GM18517 (cell line): ENCODE results near the gene PITHD1.
"Not testable (repeated sequence)": the region's sequence is repeated elsewhere in the genome, so short reads cannot be mapped to it uniquely, and the experiment has no call there.

Experiments used
- ATAC-seq: cut with Tn5 transposase; IDR thresholded peaks from one replicate; pipeline ENCODE4 v1.9.1; 2021; ENCODE audit warnings: mild to moderate bottlenecking, moderate library complexity; ENCODE audit not compliant: unreplicated experiment

Gene PITHD1, protein sequence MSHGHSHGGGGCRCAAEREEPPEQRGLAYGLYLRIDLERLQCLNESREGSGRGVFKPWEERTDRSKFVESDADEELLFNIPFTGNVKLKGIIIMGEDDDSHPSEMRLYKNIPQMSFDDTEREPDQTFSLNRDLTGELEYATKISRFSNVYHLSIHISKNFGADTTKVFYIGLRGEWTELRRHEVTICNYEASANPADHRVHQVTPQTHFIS

DNA sequence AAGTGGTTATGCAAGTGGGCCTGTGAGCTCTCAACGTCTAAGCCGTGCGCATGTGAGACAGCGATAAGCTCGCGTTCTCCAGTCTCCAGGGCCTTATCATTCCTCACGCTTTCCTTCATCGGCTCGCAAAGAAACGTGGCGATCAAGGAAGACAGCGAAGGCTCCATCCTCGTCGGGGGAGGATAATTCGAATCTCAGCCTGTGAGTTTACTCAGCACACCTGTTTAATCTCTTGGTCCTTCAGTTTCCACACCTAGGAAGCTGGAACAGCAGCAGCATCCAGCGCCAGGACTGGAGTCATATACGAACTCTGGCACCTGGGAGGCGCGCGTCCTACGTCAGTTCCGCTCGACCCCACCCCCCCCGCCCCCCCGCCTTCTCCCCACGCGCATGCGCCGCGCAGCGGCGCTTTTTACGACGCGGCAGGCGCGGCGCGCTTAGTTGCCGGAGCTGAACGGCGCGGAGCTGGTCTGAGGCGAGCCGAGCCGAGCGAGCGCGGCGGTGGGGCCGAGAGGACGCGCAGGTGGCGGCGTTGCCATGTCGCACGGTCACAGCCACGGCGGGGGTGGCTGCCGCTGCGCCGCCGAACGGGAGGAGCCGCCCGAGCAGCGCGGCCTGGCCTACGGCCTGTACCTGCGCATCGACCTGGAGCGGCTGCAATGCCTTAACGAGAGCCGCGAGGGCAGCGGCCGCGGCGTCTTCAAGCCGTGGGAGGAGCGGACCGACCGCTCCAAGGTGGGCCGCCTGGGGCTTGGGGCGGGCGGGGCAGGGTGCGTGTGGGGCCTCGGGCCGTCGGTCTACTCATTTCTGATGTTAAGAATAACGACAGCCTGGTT, at the start of gene PITHD1:
Gene PITHD1 (plus strand): TSS at position 440 of the 836 bp plus-strand sequence. CDS start 98 bp downstream, at position 538.
- ATAC-seq, result peak; percentile 58

DNA sequence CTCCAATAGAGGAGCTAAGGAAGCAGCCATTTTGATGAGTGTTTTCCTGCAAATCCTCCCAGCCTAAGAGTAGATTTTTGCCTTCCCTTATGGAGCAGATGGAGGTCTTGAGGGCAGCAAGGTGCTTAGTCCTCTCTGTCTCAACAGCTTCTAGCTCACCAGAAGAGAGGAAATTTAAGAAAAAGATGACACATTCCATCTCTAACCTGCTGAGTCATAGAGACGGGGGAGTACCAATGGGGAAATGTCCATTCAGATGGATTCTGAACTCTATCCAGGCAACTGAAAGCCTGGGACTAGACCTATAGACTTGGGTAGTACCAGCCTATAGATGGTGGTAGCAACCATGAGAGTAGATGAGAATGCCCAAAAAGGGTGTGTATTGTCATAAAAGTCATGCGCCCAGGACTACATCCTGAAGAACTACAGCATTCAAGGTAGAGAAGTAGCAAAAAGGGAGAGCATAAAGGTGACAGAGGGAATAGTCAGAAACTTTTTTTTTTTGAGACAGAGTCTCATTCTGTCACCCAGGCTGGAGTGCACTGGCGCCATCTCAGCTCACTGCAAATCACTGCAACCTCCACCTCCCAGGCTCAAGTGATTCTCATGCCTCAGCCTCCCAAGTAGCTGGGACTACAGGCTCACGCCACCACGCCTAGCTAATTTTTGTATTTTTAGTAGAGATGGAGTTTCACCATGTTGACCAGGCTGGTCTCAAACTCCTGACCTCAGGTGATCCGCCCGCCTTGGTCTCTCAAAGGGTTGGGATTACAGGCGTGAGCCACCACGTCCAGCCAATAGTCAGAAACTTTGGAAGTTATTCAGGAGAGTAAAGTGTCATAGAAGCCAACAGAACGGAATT, 45.6 kb upstream of the PITHD1 start:
- no peak for ATAC-seq

DNA sequence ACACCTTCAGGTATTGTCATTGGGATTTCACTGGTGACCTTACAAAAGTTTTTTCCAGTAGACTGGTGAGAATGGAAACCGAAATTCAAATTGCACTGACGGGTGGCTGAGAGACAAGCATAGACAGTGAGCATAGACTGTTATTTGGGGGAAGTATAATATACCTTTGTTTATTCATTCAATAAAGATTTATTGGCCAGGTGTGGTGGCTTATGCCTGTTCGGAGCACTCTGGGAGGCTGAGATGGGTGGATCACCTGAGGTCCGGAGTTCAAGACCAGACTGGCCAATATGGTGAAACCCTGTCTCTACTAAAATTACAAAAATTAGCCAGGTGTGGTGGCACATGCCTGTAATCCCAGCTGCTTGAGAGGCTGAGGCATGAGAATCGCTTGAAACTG, 44.9 kb upstream of the PITHD1 start:
- not testable (repeated sequence) for ATAC-seq

DNA sequence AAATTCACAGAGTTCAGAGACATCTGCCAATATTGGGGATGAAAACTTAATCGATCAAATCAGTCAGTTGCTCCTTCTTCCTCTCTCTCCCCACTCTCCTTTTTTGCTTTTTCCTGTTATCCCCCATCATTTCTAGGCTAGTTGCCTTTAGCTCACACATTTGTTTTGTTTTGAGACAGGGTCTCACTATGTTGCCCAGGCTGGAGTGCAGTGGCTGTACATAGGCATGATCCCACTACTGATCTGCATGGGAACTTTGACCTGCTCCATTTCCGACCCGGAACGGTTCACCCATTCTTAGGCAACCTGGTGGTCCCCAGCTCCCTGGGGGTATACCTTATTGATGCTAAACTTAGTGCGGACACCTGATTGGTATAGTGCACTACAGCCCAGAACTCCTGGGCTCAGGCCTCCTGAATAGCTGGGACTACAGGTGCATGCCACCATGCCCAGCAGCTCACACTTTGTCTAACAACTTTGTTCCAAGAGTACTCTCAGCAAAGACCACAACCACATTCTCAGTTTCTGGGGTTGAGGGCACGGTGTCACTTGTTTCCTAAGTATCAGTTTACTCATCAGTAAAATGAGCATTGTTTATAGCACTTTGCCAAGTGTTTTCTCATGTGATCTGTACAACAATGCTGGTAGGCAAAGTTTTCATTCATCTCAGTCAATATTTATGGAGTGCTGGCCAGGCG, 41.6 kb upstream of the PITHD1 start:
- ATAC-seq, result no peak

DNA sequence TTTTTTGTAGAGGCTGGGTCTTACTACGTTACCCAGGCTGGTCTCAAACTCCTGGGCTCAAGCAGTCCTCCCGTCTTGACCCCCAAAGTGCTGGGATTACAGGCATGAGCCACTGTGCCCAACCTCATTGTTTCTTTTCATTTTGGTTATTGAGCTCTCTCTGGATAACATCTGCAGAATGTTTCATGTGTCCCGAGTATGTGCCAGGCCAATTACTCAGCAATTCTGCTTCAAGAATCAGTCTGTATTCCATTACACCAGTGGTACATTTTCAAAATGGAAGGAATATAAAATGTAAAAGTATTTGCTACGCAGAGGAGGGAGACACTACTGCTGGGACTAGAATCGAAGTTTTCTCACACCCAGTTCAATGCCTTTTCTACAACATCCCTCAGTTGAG, 36.6 kb upstream of the PITHD1 start:
- ATAC-seq, result no peak

DNA sequence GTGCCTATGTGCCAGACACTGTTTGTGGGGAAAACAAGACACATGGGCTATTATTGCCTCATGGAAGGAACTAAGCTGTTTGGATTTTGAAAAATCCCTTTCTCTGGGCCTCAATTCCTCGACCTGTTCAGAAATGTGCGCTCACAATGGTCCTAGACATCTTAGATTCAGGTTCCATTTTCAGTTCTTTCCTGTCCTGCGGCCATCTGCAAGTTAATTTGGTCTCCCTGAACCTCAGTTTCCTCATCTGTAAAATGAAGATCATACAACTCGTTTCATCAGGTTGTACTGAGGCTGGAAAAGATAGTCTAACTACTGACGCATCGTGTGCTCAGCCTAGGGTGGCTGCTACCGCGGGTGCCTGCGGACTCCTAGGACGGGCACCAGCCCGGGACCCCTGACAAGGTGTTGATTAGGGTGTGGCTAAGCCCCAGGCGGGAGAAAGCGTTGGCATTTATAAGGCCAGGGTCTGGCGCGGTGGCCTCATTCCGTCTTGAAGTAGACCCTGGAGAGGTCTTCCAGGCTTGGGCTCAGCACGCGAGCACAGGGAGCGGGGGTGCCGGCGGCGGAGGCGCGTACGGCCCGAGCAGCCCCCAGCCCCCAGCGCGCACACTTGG, 35.4 kb upstream of the PITHD1 start:
- ATAC-seq, result no peak

DNA sequence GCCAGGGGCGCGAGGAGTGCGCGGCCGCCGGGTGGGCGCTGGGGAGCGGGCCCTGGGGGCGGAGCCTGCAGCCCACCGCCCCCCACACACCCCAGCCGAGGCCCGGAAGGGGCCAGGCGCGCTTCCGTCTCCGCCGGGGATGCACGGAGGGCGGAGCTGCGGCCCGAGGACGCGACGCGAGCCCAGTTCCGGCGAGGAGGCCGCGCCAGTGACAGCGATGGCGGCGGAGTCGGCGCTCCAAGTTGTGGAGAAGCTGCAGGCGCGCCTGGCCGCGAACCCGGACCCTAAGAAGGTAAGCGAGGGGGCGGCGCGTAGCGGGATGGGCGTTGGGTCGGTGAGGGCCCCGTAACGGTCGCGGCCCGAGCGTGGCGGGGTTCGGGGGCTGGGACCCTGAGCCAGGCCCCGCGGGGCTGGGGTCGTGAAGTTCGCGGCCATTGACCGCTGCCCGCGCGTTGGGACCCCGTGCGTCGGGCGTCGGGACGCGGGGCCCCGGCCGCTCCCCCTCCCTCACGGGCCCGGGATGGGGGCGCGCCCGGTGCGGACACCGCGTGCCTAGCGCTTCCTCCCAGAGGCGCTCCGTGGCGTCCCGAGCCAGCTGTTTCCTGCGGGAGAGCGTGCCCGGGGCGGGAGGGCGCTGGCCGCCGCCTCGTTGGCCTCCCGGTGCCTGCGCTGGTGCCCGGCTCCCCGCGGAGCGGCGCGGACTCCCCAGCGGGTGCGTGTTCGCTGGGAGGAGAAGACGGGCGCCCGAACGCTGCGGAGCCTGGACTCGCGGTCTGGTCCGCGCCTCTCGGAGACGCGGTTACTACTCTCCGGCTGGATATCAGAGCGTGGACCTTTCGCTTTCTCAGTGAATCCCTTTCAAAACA, 34.7 kb upstream of the PITHD1 start, which contains the start of gene ELOA:
Gene ELOA (plus strand): TSS at position 185 of the 866 bp plus-strand sequence. CDS start 33 bp downstream, at position 218.
- ATAC-seq, result peak; percentile 63

DNA sequence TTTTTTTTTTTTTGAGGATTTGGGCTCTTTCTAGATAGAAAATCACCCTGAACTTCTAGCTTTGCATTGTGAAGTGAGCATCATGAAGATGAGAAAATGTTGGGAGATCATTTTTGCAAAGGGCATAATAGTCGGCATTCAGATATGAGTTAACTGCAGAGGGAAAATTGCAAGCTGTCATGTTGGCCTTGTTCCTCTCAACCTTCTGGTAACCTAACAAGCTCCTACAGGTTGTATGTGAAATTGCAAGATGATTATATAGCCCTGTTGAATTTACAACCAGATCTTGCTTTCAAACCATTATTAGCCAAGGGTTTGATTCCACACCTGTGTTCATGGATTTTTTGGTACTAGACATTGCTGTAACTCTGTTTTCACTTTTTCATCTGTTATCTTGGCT, 32.7 kb upstream of the PITHD1 start:
- no peak for ATAC-seq

DNA sequence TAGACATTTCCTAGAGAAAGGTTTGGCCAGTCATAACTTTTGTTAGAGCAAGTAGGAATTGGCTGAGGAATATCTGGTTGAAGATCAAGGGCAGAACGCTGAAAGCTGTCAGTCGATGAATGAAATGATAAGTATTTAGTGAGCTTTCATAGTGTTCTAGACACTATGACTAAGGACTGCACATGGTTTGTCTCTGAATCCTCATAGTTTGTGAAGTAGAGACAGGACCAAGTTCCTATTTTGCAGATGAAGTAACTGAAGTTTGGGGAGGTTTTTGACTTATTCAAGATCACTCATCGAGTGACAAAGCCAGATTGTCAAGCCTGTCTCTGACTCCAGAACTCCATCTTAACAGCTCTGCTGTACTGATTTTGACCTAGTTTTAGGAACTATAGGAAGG, 30.2 kb upstream of the PITHD1 start:
- no peak for ATAC-seq

DNA sequence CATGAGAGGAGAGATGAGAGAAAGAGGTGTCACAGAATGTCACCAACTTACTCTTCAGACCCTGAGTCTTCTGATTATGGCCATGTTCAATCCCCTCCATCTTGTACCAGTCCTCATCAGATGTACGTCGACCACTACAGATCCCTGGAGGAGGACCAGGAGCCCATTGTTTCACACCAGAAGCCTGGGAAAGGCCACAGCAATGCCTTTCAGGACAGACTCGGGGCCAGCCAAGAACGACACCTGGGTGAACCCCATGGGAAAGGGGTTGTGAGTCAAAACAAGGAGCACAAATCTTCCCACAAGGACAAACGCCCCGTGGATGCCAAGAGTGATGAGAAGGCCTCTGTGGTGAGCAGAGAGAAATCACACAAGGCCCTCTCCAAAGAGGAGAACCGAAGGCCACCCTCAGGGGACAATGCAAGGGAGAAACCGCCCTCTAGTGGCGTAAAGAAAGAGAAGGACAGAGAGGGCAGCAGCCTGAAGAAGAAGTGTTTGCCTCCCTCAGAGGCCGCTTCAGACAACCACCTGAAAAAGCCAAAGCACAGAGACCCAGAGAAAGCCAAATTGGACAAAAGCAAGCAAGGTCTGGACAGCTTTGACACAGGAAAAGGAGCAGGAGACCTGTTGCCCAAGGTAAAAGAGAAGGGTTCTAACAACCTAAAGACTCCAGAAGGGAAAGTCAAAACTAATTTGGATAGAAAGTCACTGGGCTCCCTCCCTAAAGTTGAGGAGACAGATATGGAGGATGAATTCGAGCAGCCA, 27.0 kb upstream of the PITHD1 start:
- no peak for ATAC-seq

DNA sequence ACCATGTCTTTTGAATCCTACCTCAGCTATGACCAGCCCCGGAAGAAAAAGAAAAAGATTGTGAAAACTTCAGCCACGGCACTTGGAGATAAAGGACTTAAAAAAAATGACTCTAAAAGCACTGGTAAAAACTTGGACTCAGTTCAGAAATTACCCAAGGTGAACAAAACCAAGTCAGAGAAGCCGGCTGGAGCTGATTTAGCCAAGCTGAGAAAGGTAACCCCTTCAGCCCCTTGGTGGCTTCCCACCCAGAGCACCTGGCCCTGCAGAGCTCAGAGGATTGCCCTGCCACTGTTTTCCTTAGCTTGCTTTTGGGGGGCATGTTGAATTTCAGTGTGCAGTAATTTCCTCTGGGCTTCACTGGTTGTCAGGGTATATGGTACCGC, 26.4 kb upstream of the PITHD1 start:
- ATAC-seq, result no peak

DNA sequence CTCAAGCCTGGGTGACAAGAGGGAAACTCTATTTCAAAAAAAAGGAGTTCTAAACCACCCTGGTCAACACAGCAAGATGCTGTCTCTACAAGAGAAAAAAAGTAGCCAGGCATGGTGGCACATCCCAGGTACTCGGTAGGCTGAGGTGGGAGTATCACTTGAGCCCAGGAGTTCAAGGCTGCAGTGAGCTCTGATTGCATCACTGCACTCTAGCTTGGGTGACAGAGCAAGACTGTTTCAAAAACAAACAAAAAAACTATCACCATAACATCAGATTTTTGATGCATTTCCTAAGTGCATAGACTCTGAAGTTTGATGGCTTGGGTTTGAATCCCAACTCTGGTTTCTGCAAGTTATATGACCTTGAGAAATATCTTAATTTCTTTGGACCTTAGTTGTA, 25.3 kb upstream of the PITHD1 start:
- no peak for ATAC-seq

DNA sequence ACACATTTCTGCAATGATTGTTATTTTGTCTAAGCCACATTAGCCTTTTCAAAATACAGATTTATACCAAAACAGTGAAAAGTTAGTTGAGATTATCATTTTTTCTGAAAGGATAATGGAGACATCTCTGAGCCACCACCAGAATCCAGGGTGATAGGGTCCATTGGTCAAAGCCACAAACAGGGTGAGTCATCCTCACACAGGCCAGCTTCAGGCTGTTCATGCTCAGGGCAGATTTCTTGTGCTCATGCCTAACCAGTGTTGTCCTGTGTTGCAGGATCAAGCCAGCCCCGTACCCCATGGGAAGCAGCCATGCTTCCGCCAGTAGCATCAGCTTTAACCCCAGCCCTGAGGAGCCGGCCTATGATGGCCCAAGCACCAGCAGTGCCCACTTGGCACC, 21.5 kb upstream of the PITHD1 start:
- ATAC-seq, result no peak

DNA sequence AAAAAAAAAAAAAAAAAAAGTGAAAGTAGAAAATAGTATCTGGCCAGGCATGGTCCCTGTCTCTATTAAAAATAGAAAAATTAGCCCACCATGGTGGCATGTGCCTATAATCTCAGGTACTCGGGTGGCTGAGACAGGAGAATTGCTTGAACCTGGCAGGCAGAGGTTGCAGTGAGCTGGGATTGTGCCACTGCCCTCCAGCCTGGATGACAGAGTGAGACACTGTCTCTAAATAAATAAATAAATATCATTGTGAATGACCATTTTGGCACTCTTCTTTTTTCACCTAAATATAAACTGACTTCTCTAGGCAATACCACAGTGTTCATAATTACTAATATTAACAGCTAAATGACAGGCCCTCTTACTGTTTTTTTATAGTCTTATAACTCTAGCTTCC, 20.4 kb upstream of the PITHD1 start:
- no peak for ATAC-seq

DNA sequence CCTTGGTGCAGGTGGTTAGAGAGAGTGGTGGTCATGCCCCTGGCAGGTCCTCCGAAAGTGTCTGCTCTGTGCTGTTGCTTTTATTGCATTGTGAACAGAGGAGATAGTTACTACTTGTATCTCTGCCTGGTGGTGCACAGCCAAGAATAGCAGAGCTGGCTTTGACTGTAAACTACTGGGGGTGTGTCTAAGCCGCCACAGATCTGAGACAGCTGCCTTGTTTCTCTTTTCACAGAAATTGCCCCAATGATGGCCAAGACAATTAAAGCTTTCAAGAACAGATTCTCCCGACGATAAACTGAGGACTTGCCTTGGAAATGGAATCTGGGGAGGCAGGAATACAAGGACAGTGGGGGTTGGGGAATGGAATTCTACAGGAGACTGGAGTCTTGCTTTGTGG, 18.9 kb upstream of the PITHD1 start:
- no peak for ATAC-seq

DNA sequence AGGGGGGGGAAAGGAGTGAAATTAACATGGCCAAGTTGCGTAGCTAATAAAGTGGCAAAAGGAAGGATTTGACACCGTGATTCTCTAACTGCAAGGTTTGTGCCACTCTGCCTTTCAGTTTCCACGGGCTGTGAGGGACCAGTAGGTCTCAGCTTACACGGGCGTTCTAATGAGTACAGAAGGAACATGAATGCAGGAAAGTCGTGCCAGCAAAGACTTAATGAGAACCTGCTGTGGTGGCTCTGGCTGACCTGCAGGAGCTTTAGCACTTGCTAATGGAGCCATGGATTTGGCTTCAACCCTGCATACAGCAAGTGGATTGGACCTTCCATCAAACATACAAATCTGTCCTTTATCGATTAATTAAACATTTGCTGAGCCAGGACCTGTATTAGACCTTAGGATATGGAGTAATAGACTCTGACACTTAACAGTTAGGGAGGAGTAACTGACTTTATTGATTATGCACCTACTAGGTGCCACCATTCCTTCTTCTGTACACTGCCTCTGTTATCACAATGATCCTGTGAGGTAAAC, 15.1 kb upstream of the PITHD1 start:
- no peak for ATAC-seq

DNA sequence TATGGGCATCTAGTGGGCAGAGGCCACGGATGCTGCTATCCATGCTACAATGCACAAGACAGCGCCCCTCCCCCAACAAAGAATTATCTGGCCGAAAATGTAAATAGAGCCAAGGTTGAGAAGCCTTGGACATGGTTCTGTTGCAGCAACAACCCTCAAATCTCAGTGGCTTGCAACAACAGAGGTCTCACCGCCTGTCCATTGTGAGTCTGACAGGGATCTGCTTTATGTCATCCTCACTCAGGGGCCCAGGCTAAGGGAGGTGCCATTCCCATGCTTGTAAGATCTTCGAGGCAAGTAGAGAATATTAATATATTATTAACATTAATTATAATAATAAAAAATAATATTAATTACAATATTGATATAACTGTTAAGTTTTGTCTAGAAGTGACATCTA, 9.5 kb upstream of the PITHD1 start:
- ATAC-seq, result no peak

DNA sequence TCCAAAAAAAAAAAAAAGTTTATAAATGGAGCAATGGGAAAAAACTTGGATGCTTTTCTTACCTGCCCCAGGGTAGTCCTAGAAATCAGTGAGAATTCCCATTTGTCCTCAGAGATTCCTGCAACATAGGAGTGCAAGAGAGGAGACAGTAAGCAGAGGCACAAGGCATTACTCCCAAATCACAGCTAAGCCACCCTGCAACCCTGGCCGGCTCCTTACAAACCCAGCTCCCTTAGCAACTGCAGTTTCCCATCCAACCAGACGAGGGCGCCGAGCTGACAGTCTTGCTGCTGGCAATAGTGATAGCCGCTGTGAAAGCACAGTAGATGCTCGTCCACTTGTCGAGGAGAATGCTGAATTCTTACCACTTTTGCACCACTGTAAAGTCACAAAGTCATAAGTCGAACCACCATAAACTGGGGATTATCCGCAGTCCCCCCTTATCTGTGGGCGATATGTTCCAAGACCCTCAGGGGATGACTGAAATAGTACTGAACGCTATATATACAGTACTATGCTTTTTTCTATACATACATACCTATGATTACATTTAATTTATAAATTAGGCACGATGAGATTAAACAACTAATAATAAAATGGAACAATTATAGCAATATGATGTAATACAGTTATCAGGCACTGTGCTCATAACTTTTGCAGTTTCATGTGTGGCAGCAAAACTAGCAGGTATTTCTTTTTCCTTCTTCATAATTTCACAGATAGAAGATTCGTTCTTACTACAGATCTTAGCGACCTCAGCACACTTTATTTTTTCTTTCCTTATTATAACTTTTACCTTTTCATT, 6.0 kb upstream of the PITHD1 start:
- peak; percentile 60 for ATAC-seq
